Measurements from ENCODE around the gene MAP3K7CL.

GRCh38 chr21:29133241-29133640, 2.8 kb downstream of the MAP3K7CL start:
- TF ChIP-seq RAD21 (IDR thresholded peaks at IDR 0.05; ENCODE audit: low read depth) (no peak), ZBTB7A (IDR thresholded peaks at IDR 0.05; ENCODE audit: low read depth) (no peak), EP300 (IDR thresholded peaks at IDR 0.05; ENCODE audit: borderline replicate concordance) (no peak)

Measured in Ishikawa (cell line).